H9 (cell line): Measurements from ENCODE around the gene ECI2. TPM values are rescaled to one million over a fixed set of nuclear protein-coding genes. Genes with fewer than 3 reads are reported as not detected.

Experiments used
- DNase-seq: peaks from one replicate; pipeline ENCODE4 v3.0.0-alpha.2; 2017
- H2AFZ ChIP-seq: one replicate; pipeline ENCODE4 v1.6.1; 2013; ENCODE audit warnings: mild to moderate bottlenecking, low read length, control low read depth, moderate library complexity
- H2AK5ac ChIP-seq: 2 replicates; pipeline ENCODE4 v1.6.1; 2013; ENCODE audit warnings: low read length, control low read depth, mixed read lengths; ENCODE audit not compliant: insufficient read length
- H2BK120ac ChIP-seq: one replicate; pipeline ENCODE4 v1.6.1; 2013; ENCODE audit warnings: low read depth, mild to moderate bottlenecking, low read length, control low read depth, inconsistent platforms; ENCODE audit not compliant: poor library complexity, severe bottlenecking
- H2BK12ac ChIP-seq: 2 replicates; pipeline ENCODE4 v1.6.1; 2013; ENCODE audit warnings: low read length, control low read depth, mixed read lengths, low read depth; ENCODE audit not compliant: insufficient read length
- H2BK15ac ChIP-seq: 2 replicates; pipeline ENCODE4 v1.6.1; 2013; ENCODE audit warnings: low read depth, low read length, control low read depth
- H2BK20ac ChIP-seq: one replicate; pipeline ENCODE4 v1.6.1; 2013; ENCODE audit warnings: low read depth, mild to moderate bottlenecking, low read length, control low read depth, inconsistent platforms; ENCODE audit not compliant: poor library complexity, severe bottlenecking
- H2BK5ac ChIP-seq: 2 replicates; pipeline ENCODE4 v1.6.1; 2013; ENCODE audit warnings: low read length, control low read depth, mixed read lengths; ENCODE audit not compliant: insufficient read length
- H3K14ac ChIP-seq: 2 replicates; pipeline ENCODE4 v1.6.1; 2013; ENCODE audit warnings: low read length, control low read depth; ENCODE audit not compliant: insufficient read depth
- H3K18ac ChIP-seq: 2 replicates; pipeline ENCODE4 v1.6.1; 2013; ENCODE audit warnings: low read depth, mild to moderate bottlenecking, mixed read lengths, low read length, control low read depth; ENCODE audit not compliant: insufficient read length
- H3K23ac ChIP-seq: 2 replicates; pipeline ENCODE4 v1.6.1; 2013; ENCODE audit warnings: low read length, control low read depth, mixed read lengths, low read depth; ENCODE audit not compliant: insufficient read length
- H3K23me2 ChIP-seq: 2 replicates; pipeline ENCODE4 v1.6.1; 2013; ENCODE audit warnings: low read depth, mild to moderate bottlenecking, mixed read lengths, low read length, control low read depth; ENCODE audit not compliant: insufficient read length, poor library complexity, severe bottlenecking
- H3K27ac ChIP-seq: 2 replicates; pipeline ENCODE4 v1.5.1; 2013; ENCODE audit warnings: low read length, control low read depth, mixed read lengths, low read depth; ENCODE audit not compliant: insufficient read length
- H3K27me3 ChIP-seq: 2 replicates; pipeline ENCODE4 v1.6.1; 2013; ENCODE audit warnings: low read length, control low read depth, inconsistent platforms; ENCODE audit not compliant: insufficient read depth
- H3K4ac ChIP-seq: 2 replicates; pipeline ENCODE4 v1.6.1; 2013; ENCODE audit warnings: low read depth, mild to moderate bottlenecking, control low read depth, inconsistent platforms, low read length, moderate library complexity
- H3K4me1 ChIP-seq: 2 replicates; pipeline ENCODE4 v1.6.1; 2013; ENCODE audit warnings: low read length, control low read depth, inconsistent platforms; ENCODE audit not compliant: insufficient read depth
- H3K4me2 ChIP-seq: 2 replicates; pipeline ENCODE4 v1.6.1; 2013; ENCODE audit warnings: low read length, control low read depth, mixed read lengths; ENCODE audit not compliant: insufficient read length, insufficient read depth
- H3K56ac ChIP-seq: 2 replicates; pipeline ENCODE4 v1.6.1; 2013; ENCODE audit warnings: low read depth, mild to moderate bottlenecking, mixed read lengths, low read length, control low read depth; ENCODE audit not compliant: insufficient read length
- H3K79me1 ChIP-seq: 2 replicates; pipeline ENCODE4 v1.6.1; 2013; ENCODE audit warnings: low read depth, mild to moderate bottlenecking, moderate library complexity, low read length, control low read depth, inconsistent platforms; ENCODE audit not compliant: insufficient read depth, poor library complexity, severe bottlenecking
- H3K79me2 ChIP-seq: 2 replicates; pipeline ENCODE4 v1.6.1; 2013; ENCODE audit warnings: low read length, control low read depth, inconsistent platforms; ENCODE audit not compliant: insufficient read depth
- H3K9ac ChIP-seq: 2 replicates; pipeline ENCODE4 v1.6.1; 2013; ENCODE audit warnings: low read length, control low read depth, mixed read lengths; ENCODE audit not compliant: insufficient read length; ENCODE audit errors: extremely low read depth
- H3K9me3 ChIP-seq: one replicate; pipeline ENCODE4 v1.6.1; 2013; ENCODE audit warnings: low read depth, low read length, inconsistent platforms; ENCODE audit not compliant: control insufficient read depth
- H3T11ph ChIP-seq: one replicate; pipeline ENCODE4 v1.6.1; 2013; ENCODE audit warnings: mild to moderate bottlenecking, low read length, control low read depth, inconsistent platforms
- H4K20me1 ChIP-seq: one replicate; pipeline ENCODE4 v1.6.1; 2013; ENCODE audit not compliant: control insufficient read depth, insufficient read length, insufficient read depth
- H4K5ac ChIP-seq: 2 replicates; pipeline ENCODE4 v1.6.1; 2013; ENCODE audit warnings: low read depth, mild to moderate bottlenecking, mixed read lengths, low read length, control low read depth; ENCODE audit not compliant: insufficient read length
- H4K8ac ChIP-seq: replicated peaks from 2 replicates; pipeline ENCODE4 v1.6.1; 2013; ENCODE audit warnings: low read length, control low read depth, mixed read lengths, low read depth; ENCODE audit not compliant: insufficient read length
- H4K91ac ChIP-seq: 2 replicates; pipeline ENCODE4 v1.6.1; 2013; ENCODE audit warnings: low read depth, mild to moderate bottlenecking, moderate library complexity, mixed read lengths, low read length, control low read depth; ENCODE audit not compliant: insufficient read length
- H3K27ac Mint-ChIP-seq, 3 experiments: 2 replicates in 2 of 3; 3 replicates in 1 of 3; pipeline ENCODE4 v1.8.0; 2020 to 2021; ENCODE audit warnings: mixed read lengths in 3 of 3, mild to moderate bottlenecking in 1 of 3, moderate library complexity in 1 of 3
- H3K27me3 Mint-ChIP-seq: 2 replicates; pipeline ENCODE4 v1.8.0; 2021; ENCODE audit warnings: low read depth, mild to moderate bottlenecking, moderate library complexity, mixed read lengths
- H3K36me3 Mint-ChIP-seq, 3 experiments: 2 replicates in 2 of 3; 3 replicates in 1 of 3; pipeline ENCODE4 v1.8.0; 2020 to 2021; ENCODE audit warnings: low read depth in 3 of 3, mixed read lengths in 3 of 3; ENCODE audit not compliant: insufficient read depth in 1 of 3
- H3K4me1 Mint-ChIP-seq, 2 experiments: 2 replicates each; pipeline ENCODE4 v1.8.0; 2020; ENCODE audit warnings: mixed read lengths in 2 of 2
- H3K4me3 Mint-ChIP-seq, 2 experiments: 2 replicates in 1 of 2; 3 replicates in 1 of 2; pipeline ENCODE4 v1.8.0; 2020 to 2021; ENCODE audit warnings: mild to moderate bottlenecking in 2 of 2, mixed read lengths in 2 of 2, moderate library complexity in 1 of 2
- H3K9me3 Mint-ChIP-seq, 2 experiments: 2 replicates in 1 of 2; 3 replicates in 1 of 2; pipeline ENCODE4 v1.8.0; 2020; ENCODE audit warnings: mild to moderate bottlenecking in 2 of 2, mixed read lengths in 2 of 2, moderate library complexity in 1 of 2
- CTCF ChIP-seq: fragments of 200-600 bp; sonication (generic); conservative IDR thresholded peaks from 3 replicates; pipeline ENCODE4 v1.8.0; 2021; ENCODE audit warnings: antibody characterized with exemption, mild to moderate bottlenecking
- WGBS: extraction: QIAGEN DNeasy Blood & Tissue Kit; methylation state at CpG from one replicate; pipeline ENCODE4 v1.1.7; 2013; ENCODE audit warnings: missing lambda C conversion rate, low lambda C conversion rate, mixed read lengths; ENCODE audit not compliant: insufficient read length; ENCODE audit errors: extremely low coverage; 5-methylcytosine and 5-hydroxymethylcytosine counted together
- total RNA-seq: library from RNA; stranded (reverse); gene quantifications from 2 replicates; pipeline ENCODE4 v1.2.1, GENCODE V29; 2021

ECI2 gene
- total RNA-seq, 1 experiment from 2014 or later, result 67.5 TPM

- no peak for DNase-seq
- Histone ChIP-seq H3K4ac (no peak overlapping the region), H3K27ac (no peak overlapping the region), H2BK120ac (no peak overlapping the region), H3K56ac (no peak overlapping the region), H3K23me2 (no peaks in the 10 kb centered on the region), H3K18ac (no peak overlapping the region), H3K27me3 (no peaks in the 10 kb centered on the region), H2BK20ac (no peak overlapping the region), H4K5ac (no peak overlapping the region), H2BK15ac (no peak overlapping the region), H4K20me1 (no peaks in the 10 kb centered on the region), H2BK5ac (no peak overlapping the region), H4K8ac (no peak overlapping the region), H3K23ac (no peak overlapping the region), H3K9ac (no peak overlapping the region), H4K91ac (no peak overlapping the region), H3K79me1 (no peaks in the 10 kb centered on the region), H2AFZ (no peak overlapping the region), H2BK12ac (no peak overlapping the region), H3K14ac (no peak overlapping the region), H3K79me2 (no peaks in the 10 kb centered on the region), H3K4me1 (no peaks in the 10 kb centered on the region), H2AK5ac (no peak overlapping the region), H3K4me2 (no peak overlapping the region), H3K9me3 (no peaks in the 10 kb centered on the region), H3T11ph (no peak overlapping the region)
- no CpG with 5 or more reads among the region's 4 CpGs for WGBS
- H3K9me3 Mint-ChIP-seq, result no peaks in the 10 kb centered on the region; a peak in 1 of 5 replicates
- H3K27ac Mint-ChIP-seq, result no peak overlapping the region
- no peaks in the 10 kb centered on the region for H3K36me3 Mint-ChIP-seq
- H3K27me3 Mint-ChIP-seq, result peaks cover 9% of the 10 kb centered on the region
- peaks cover 1% of the 10 kb centered on the region in 2 experiments; a peak in 3 of 4 replicates for H3K4me1 Mint-ChIP-seq
- TF ChIP-seq CTCF, result no peak
- no peak overlapping the region for H3K4me3 Mint-ChIP-seq
These were observed 44.7 kb upstream of the ECI2 start for GRCh38 chr6:4179960-4180651.
